PC-3 (cell line): Measurements from ENCODE around the gene BLMH. TPM values are rescaled to one million over a fixed set of nuclear protein-coding genes. Genes with fewer than 3 reads are reported as not detected.
"Not testable (repeated sequence)": the region's sequence is repeated elsewhere in the genome, so short reads cannot be mapped to it uniquely, and the experiment has no call there.

Experiments used
- ATAC-seq: fragments of 200-7000 bp; cut with Tn5 transposase; 2 replicates; pipeline ENCODE4 v1.9.1; 2020; ENCODE audit warnings: mild to moderate bottlenecking, moderate library complexity
- BruUV-seq: library from RNA; stranded (reverse); fragments of 400-500 nt; replicated peaks from 2 replicates; lab custom pipeline; 2021; lab: Mats Ljungman, UMichigan
- CTCF ChIA-PET: fragments of 300-600 bp; sonication (Branson Sonifier 250); formaldehyde crosslinking; loops from one replicate; lab custom pipeline; 2022; ENCODE audit warnings: antibody characterized with exemption; lab: Charles Lee
- POLR2A ChIA-PET: fragments of 300-600 bp; sonication (Branson Sonifier 250); formaldehyde crosslinking; loops from one replicate; lab custom pipeline; 2022; ENCODE audit warnings: antibody characterized with exemption; ENCODE audit not compliant: unreplicated experiment; lab: Charles Lee
- DNase-seq: peaks from one replicate; pipeline ENCODE4 v3.0.0-alpha.2; 2015
- H2AFZ ChIP-seq: fragments of 300-600 bp; sonication (generic); 2 replicates; pipeline ENCODE4 v1.6.0; 2016; ENCODE audit warnings: antibody characterized with exemption, low read length
- H3F3A ChIP-seq: fragments of 300-600 bp; sonication (generic); one replicate; pipeline ENCODE4 v1.6.0; 2017; ENCODE audit warnings: antibody characterized with exemption, low read length, control low read depth, mild to moderate bottlenecking; ENCODE audit not compliant: unreplicated experiment
- H3K27ac ChIP-seq: fragments of 300-600 bp; sonication (generic); 2 replicates; pipeline ENCODE4 v1.5.1; 2016; ENCODE audit warnings: mild to moderate bottlenecking, low read length
- H3K27me3 ChIP-seq: fragments of 300-600 bp; sonication (generic); 2 replicates; pipeline ENCODE4 v1.6.1; 2016; ENCODE audit warnings: low read length, mixed read lengths
- H3K36me3 ChIP-seq: fragments of 300-600 bp; sonication (generic); 2 replicates; pipeline ENCODE4 v1.6.1; 2016; ENCODE audit warnings: low read depth, mixed run types, low read length, mixed read lengths
- H3K4me1 ChIP-seq: fragments of 300-600 bp; sonication (generic); 2 replicates; pipeline ENCODE4 v1.5.1; 2016; ENCODE audit warnings: low read length; ENCODE audit not compliant: insufficient read depth
- H3K4me2 ChIP-seq: fragments of 300-600 bp; sonication (generic); 2 replicates; pipeline ENCODE4 v1.6.0; 2016; ENCODE audit warnings: low read length
- H3K4me3 ChIP-seq: fragments of 300-600 bp; sonication (generic); 2 replicates; pipeline ENCODE4 v1.5.1; 2016; ENCODE audit warnings: mild to moderate bottlenecking, low read length, mixed read lengths
- H3K79me2 ChIP-seq: fragments of 300-600 bp; sonication (generic); 2 replicates; pipeline ENCODE4 v1.6.1; 2017; ENCODE audit warnings: low read length, mixed read lengths
- H3K9ac ChIP-seq: fragments of 300-600 bp; sonication (generic); 2 replicates; pipeline ENCODE4 v1.6.0; 2016; ENCODE audit warnings: mild to moderate bottlenecking, low read length
- H3K9me2 ChIP-seq: fragments of 300-600 bp; sonication (generic); replicated peaks from 2 replicates; pipeline ENCODE4 v1.6.1; 2016; ENCODE audit warnings: mixed run types, low read length, mixed read lengths
- H3K9me3 ChIP-seq: fragments of 300-600 bp; sonication (generic); 2 replicates; pipeline ENCODE4 v1.6.1; 2016; ENCODE audit warnings: low read length, mixed read lengths
- H4K20me1 ChIP-seq: fragments of 300-600 bp; sonication (generic); 2 replicates; pipeline ENCODE4 v1.6.1; 2016; ENCODE audit warnings: low read length, mixed read lengths
- EZH2 ChIP-seq: fragments of 300-600 bp; sonication (generic); IDR thresholded peaks from one replicate; pipeline ENCODE4 v1.6.1; 2017; ENCODE audit warnings: antibody characterized with exemption, mild to moderate bottlenecking, low read length; ENCODE audit not compliant: unreplicated experiment
- EZH2phosphoT487 ChIP-seq: fragments of 300-600 bp; sonication (generic); IDR thresholded peaks from 2 replicates; pipeline ENCODE4 v1.6.1; 2018; ENCODE audit warnings: mild to moderate bottlenecking, antibody characterized with exemption, low read length, borderline replicate concordance
- intact Hi-C: fragments of 100-400 bp; cut with micrococcal nuclease; formaldehyde crosslinking; loops from 2 replicates; pipeline ENCODE4 v1.9.0; 2023
- total RNA-seq: library from RNA; depleted of rRNA; stranded (reverse); fragments of >200 nt; gene quantifications from 2 replicates; pipeline ENCODE4 v1.2.3, GENCODE V29; 2014
- TF ChIP-seq, protein P1 (sequence below): fragments of 300-600 bp; sonication (generic); conservative IDR thresholded peaks from 2 replicates; pipeline ENCODE4 v1.5.1; 2017; ENCODE audit warnings: antibody characterized with exemption, low read depth, mild to moderate bottlenecking, low read length

The BLMH gene
- total RNA-seq, 1 experiment from 2014 or later: 15.9 TPM

DNA sequence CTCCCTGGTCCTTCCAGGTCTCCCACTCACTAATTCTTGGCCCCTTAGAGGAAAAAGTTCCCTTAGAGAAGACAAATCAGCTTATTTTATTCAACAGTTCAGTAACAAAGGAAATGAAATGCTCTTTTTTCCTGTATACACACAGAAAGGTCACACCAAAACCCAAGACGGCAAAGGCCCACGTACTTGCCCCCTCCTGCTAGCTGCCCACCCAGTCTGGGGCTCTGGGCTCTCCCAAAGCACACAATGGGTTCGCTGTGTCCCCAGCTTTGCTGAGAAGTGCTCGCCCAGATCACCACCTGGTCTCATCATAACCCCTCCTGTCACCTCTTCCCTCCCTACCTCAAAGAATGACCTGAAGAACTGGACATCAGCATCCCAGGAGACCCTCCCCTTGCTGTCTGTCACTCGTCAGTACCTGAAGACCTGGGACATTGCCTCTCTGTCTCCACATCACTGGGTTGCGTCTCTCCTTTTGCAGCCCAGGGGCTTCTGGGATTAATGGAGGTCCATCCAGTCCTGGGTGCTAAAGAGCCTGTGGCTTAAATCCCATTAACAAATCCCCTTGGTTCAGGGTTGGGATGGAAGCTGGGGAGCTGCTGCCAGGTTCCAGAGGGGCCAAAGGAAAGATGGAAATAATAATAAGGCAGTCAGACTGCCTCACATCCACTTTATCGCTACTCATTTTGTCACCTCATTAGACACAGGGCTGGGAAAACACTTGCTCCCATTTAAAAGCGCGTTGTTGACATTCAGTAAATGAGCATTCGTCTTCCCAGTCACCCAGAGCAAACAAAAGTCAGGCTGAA, 59.5 kb downstream of the BLMH start:
- TF ChIP-seq EZH2phosphoT487 (no peak), EZH2 (no peak)
- TF ChIP-seq, protein P1, sequence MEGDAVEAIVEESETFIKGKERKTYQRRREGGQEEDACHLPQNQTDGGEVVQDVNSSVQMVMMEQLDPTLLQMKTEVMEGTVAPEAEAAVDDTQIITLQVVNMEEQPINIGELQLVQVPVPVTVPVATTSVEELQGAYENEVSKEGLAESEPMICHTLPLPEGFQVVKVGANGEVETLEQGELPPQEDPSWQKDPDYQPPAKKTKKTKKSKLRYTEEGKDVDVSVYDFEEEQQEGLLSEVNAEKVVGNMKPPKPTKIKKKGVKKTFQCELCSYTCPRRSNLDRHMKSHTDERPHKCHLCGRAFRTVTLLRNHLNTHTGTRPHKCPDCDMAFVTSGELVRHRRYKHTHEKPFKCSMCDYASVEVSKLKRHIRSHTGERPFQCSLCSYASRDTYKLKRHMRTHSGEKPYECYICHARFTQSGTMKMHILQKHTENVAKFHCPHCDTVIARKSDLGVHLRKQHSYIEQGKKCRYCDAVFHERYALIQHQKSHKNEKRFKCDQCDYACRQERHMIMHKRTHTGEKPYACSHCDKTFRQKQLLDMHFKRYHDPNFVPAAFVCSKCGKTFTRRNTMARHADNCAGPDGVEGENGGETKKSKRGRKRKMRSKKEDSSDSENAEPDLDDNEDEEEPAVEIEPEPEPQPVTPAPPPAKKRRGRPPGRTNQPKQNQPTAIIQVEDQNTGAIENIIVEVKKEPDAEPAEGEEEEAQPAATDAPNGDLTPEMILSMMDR: no peak
- H3K9me2 ChIP-seq: no peaks in the 10 kb centered on the region
- DNase-seq: no peak

DNA sequence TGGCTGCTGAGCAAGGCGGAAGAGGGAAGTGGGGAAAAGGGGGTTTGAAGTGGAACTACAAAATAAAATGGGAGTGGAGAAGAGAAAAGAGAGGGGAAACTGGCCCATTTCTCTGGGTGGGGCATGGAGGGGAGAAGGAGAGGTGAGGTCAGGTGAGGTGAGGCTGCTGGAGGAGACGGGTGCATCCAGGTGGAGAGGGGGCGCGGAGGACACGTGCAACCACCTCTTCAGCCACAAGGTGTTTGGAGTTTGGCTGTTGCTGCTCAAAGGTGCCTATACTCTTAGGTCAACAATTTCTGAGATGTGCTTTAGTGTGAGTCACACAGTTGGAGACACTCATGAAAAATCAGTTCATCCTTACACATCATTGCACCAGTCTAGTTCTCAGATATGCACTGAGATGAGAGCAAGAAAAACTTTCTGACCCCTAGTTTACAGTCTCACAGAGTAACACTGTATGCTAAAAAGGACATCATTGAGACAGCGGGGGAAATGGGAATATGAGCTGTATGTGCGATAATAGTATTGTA, 61.1 kb downstream of the BLMH start:
- Histone ChIP-seq H3K9me3 (no peaks in the 10 kb centered on the region), H3K27ac (no peak overlapping the region), H3K4me3 (no peak overlapping the region), H3K9ac (no peak overlapping the region), H3K4me1 (no peaks in the 10 kb centered on the region), H3K79me2 (no peaks in the 10 kb centered on the region), H4K20me1 (no peaks in the 10 kb centered on the region), H3K4me2 (no peak overlapping the region), H3K9me2 (no peaks in the 10 kb centered on the region), H3K27me3 (peaks cover 31% of the 10 kb centered on the region), H3K36me3 (no peaks in the 10 kb centered on the region), H3F3A (no peaks in the 10 kb centered on the region), H2AFZ (no peak overlapping the region)
- TF ChIP-seq EZH2phosphoT487 (no peak), EZH2 (no peak)
- TF ChIP-seq, protein P1: no peak
- ATAC-seq: peak; percentile 43
- intact Hi-C loops: no loop called here
- POLR2A ChIA-PET: no interaction called here
- DNase-seq: peak; percentile 4
- CTCF ChIA-PET: no interaction called here
- no TSS peak for BruUV-seq

More for the DNA sequence above, 59.5 kb downstream of the BLMH start:
- Histone ChIP-seq H3K4me2 (no peak overlapping the region), H3K9ac (no peak overlapping the region), H3K27me3 (peaks cover 40% of the 10 kb centered on the region), H3K4me3 (no peak overlapping the region), H3K27ac (no peak overlapping the region), H4K20me1 (no peaks in the 10 kb centered on the region), H2AFZ (no peak overlapping the region), H3K4me1 (no peaks in the 10 kb centered on the region), H3F3A (no peaks in the 10 kb centered on the region), H3K79me2 (no peaks in the 10 kb centered on the region), H3K36me3 (no peaks in the 10 kb centered on the region), H3K9me3 (no peaks in the 10 kb centered on the region)
- no TSS peak for BruUV-seq
- POLR2A ChIA-PET: no interaction called here
- no peak for ATAC-seq
- CTCF ChIA-PET: no interaction called here
- intact Hi-C loops: no loop called here

DNA sequence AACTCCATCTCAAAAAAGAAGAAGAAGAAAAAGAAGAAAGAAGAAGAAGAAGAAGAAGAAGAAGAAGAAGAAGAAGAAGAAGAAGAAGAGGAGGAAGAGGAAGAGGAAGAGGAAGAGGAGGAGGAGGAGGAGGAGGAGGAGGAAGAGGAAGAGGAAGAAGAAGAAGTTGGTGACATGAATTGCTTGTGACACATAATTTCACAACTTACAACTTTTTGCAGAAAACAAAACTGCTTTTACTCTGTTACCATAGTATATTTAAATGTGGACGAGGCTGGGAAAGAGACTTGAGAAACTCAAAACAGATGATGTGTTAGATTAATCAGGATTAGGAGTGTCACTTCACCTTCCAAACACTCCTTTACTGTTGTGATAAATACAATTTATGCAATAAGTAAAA, 61.7 kb downstream of the BLMH start:
- H3K9me2 ChIP-seq, H3F3A ChIP-seq, H4K20me1 ChIP-seq, BruUV-seq, POLR2A ChIA-PET, H3K9ac ChIP-seq, H3K4me1 ChIP-seq, ATAC-seq, H3K4me2 ChIP-seq, intact Hi-C loops, H3K36me3 ChIP-seq, DNase-seq, H3K27ac ChIP-seq, H3K9me3 ChIP-seq, H3K79me2 ChIP-seq, CTCF ChIA-PET, H3K4me3 ChIP-seq, H2AFZ ChIP-seq: not testable (repeated sequence)
- peaks cover 25% of the 10 kb centered on the region for H3K27me3 ChIP-seq
